Measurements from ENCODE around the gene TCF23.

DNA sequence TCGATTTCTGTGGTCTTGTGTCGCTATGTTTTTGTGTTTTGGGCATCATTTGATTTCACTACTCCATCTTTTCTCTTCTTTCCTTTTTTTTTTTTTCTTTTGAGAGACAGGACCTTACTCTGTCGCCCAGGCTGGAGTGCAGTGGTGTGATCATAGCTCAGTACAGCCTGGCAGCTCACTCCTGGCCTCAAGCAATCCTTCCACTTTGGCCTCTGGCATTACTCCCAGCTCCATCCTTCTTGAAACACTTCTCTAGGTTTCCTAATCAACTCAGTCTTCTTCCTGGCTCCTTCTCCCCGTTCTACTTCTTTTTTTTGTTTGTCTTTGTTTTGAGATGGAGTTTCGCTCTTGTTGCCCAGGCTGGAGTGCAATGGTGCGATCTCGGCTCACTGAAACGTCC lies 26.5 kb downstream of the TCF23 start:
- TF ChIP-seq, protein P1, sequence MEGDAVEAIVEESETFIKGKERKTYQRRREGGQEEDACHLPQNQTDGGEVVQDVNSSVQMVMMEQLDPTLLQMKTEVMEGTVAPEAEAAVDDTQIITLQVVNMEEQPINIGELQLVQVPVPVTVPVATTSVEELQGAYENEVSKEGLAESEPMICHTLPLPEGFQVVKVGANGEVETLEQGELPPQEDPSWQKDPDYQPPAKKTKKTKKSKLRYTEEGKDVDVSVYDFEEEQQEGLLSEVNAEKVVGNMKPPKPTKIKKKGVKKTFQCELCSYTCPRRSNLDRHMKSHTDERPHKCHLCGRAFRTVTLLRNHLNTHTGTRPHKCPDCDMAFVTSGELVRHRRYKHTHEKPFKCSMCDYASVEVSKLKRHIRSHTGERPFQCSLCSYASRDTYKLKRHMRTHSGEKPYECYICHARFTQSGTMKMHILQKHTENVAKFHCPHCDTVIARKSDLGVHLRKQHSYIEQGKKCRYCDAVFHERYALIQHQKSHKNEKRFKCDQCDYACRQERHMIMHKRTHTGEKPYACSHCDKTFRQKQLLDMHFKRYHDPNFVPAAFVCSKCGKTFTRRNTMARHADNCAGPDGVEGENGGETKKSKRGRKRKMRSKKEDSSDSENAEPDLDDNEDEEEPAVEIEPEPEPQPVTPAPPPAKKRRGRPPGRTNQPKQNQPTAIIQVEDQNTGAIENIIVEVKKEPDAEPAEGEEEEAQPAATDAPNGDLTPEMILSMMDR (IDR thresholded peaks at IDR 0.05): no peak
- TF ChIP-seq POLR2A (IDR thresholded peaks at IDR 0.05): no peak

All from adrenal gland (tissue), 5 donors.